Hematopoietic multipotent progenitor cell (in vitro differentiated cells): ENCODE measurements around the gene HOXC6. TPM values are rescaled to one million over a fixed set of nuclear protein-coding genes. Genes with fewer than 3 reads are reported as not detected.
"Not testable (repeated sequence)": the region's sequence is repeated elsewhere in the genome, so short reads cannot be mapped to it uniquely, and the experiment has no call there.

Source experiments
- DNase-seq, 3 donors: peaks; one replicate each; pipeline ENCODE4 v3.0.0-alpha.2; 2011 to 2015; ENCODE audit warnings: low read depth in 2 of 3, low spot score in 2 of 3
- total RNA-seq: library from RNA; depleted of rRNA; stranded (reverse); fragments of >200 nt; gene quantifications from one replicate; pipeline ENCODE4 v1.2.3, GENCODE V29; 2012

HOXC6 gene
- total RNA-seq, 1 donor, result not detected

GRCh38 chr12:54038284-54038870 is 10.1 kb downstream of the HOXC6 start:
- DNase-seq, result no peak

GRCh38 chr12:54038871-54039414 is 10.7 kb downstream of the HOXC6 start:
- DNase-seq, result no peak

GRCh38 chr12:54039417-54040147 is 11.3 kb downstream of the HOXC6 start:
- DNase-seq, result no peak

- no peak for DNase-seq
Measured at GRCh38 chr12:54040148-54040494, 11.9 kb downstream of the HOXC6 start.

- DNase-seq, result no peak
Measured at GRCh38 chr12:54040648-54041047, 12.4 kb downstream of the HOXC6 start.

GRCh38 chr12:54041097-54041690 is 13.0 kb downstream of the HOXC6 start:
- no peak for DNase-seq

- not testable (repeated sequence) for DNase-seq
Measured at GRCh38 chr12:54042033-54042432, 13.8 kb downstream of the HOXC6 start.

- no peak for DNase-seq
Measured at GRCh38 chr12:54042970-54043853, 15.0 kb downstream of the HOXC6 start.

GRCh38 chr12:54044425-54045103 is 16.3 kb downstream of the HOXC6 start:
- no peak for DNase-seq

GRCh38 chr12:54045401-54045800 is 17.2 kb downstream of the HOXC6 start:
- no peak for DNase-seq

GRCh38 chr12:54045868-54046521 is 17.8 kb downstream of the HOXC6 start:
- DNase-seq, result no peak

GRCh38 chr12:54046809-54047159 is 18.5 kb downstream of the HOXC6 start:
- DNase-seq, result no peak

- no peak for DNase-seq
Measured at GRCh38 chr12:54047160-54047963, 19.1 kb downstream of the HOXC6 start.

- no peak for DNase-seq
Measured at GRCh38 chr12:54047964-54048303, 19.7 kb downstream of the HOXC6 start.

- DNase-seq, result no peak
Measured at GRCh38 chr12:54048406-54049093, 20.3 kb downstream of the HOXC6 start.

GRCh38 chr12:54049108-54049507 is 20.9 kb downstream of the HOXC6 start:
- DNase-seq, result no peak

GRCh38 chr12:54050482-54050810 is 22.2 kb downstream of the HOXC6 start:
- no peak for DNase-seq

GRCh38 chr12:54051026-54051842 is 23.0 kb downstream of the HOXC6 start:
- no peak for DNase-seq
